NCI-H748 (cell line): ENCODE results near the gene CNDP2.
"Not testable (repeated sequence)": the region's sequence is repeated elsewhere in the genome, so short reads cannot be mapped to it uniquely, and the experiment has no call there.

Source experiments
- DNase-seq: peaks from one replicate; lab custom pipeline; 2025; ENCODE audit not compliant: unreplicated experiment; lab: John Stamatoyannopoulos, UW

Gene CNDP2

DNA sequence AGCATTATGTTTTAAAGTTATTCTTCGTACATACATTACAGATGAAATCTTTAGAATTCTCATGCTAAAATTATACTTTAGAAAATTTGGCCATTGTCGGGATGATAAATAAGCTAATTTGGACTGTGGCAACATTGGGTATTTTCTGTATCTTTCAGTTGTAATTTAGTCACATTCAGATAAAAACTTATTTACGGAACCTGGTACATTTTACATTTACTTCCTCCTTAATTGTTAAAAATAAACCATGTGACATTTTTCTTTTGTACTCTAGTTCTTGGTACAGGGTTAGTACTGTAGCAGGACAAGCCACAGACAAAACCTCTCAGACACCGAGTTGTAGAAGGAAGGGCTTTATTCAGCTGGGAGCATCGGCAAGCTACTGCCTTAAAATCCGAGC lies 4.2 kb downstream of the CNDP2 start:
- DNase-seq = no peak

DNA sequence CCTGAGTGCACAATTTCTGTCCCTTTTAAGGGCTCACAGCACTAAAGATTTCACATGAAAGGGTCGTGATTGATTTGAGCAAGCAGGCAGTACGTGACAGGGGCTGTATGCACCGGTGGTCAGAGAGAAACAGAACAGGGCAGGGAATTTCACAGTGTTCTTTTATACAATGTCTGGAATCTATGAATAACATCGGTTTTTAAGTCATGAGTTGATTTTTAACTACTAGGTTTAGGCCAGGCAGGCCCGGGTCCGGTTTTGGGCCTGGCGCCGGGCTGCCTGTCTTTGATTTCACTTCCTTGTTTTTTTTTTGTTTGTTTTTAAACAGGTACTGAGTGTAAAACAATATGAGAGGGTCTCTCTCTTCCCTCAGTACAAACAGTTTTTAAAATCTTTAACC lies 4.6 kb downstream of the CNDP2 start:
- not testable (repeated sequence) for DNase-seq

DNA sequence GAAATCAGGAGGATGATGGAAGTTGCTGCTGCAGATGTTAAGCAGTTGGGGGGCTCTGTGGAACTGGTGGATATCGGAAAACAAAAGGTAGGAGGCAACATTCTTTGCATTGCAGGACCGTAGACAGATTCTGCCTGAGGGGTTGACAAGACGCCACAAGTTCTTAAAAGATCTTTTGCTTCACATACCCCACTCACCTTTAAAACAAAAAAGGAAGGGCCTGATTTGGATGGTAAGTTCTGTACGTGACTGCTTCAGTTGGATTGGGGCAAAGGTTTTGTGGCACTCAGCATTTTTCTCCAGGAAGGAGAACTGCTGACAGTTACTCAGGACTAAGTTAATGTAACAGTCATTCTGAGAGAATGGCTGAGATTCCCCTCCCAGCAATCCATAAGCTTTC lies 5.2 kb downstream of the CNDP2 start:
- no peak for DNase-seq

DNA sequence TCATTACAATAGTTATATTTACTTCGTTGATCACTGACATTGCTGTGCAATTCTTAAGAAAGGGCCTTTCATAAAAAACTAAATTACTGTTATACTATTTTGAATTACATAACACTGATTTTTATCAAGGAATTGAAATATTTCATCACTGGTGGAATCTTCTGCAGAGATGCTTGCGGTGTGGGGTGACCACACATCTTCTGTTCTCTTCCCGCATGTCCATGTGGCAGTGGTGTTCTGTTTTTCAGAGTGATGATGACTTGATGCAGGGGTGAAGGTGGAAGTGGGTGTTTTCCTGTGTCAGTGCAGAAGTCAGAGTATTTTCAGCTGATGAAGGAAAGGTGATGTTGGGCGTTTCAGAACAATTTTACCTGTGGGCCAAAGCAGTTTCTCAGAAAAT lies 7.0 kb downstream of the CNDP2 start:
- no peak for DNase-seq

DNA sequence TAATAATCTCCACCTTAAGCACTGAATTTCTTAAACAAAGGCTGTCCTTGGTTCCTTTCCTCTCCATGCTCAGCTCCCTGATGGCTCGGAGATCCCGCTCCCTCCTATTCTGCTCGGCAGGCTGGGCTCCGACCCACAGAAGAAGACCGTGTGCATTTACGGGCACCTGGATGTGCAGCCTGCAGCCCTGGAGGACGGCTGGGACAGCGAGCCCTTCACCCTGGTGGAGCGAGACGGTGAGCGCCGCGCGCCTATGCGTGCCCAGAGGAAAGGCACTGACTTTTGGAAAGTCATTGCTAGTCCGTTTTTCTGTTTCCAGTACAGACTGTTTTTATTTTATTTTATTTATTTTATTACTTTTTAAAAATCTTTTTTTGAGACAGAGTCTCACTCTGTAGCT lies 9.6 kb downstream of the CNDP2 start:
- DNase-seq = no peak

DNA sequence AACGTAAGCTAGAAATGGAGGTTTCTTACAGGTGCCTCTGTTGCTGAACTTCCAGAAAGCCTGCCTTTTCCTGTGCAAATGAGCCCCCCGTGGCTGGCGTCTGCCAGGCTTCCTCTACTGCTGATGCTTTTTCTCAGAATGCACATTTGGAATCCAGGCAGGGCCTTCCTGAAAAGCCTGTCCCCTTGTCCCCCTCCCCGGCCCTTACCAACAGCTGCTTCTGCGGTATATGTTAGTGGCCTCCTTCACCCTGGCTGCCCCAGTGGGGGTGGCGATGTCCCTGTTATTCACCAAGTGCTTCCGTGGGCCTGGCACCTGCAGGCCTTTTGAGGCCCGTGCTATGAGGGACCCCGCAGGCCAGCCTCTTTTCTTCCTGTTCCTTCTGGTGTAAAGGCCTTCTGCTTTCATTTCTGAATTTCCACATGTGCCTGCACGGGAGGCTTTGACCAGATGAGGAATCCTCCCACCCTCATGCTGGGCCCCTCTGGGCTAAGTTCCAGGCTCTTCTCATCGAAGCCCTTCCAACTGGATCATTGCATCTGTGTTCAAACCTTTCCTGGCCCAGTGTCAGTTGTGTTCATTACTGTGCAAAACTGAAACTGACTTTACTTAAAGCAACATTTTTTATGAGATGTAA lies 10.4 kb downstream of the CNDP2 start:
- DNase-seq = no peak

DNA sequence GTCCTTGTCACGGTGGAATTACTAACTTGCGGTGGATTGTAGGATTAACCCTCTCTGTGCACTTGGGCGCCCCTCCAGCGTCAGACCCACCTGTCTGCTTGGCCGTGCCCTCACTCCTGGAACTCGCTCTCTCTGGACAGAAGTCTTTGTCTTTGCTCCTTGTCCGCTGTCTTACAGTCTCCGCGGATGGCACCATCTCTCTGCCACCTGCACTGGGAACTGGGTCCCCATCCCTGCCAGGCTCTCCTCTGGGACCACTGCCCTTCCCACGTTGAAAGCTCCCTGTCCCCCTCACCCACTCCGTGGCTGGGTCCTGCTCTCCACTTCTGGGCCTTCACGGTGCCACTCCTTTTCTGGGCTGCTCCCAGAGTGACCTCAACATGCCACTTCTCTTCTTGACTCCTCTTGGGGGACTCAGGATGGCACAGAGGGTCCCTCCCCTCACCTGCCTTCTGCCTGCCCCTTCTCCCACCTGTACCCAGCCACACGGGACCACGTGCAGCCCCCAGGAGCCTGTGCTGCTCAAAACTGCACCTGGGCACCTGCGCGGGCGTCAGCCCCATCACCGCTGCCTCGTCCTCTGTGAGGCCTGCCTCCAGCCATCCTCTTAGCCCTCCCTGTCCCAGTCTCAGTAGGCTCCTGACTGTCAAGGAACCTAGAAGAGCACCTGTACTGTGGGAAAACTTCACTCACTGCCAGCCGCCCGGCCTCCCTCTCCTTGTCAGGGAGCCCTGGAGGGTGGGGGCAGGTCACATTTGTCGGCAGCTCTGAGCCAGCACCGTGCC lies 11.1 kb downstream of the CNDP2 start:
- DNase-seq = no peak

DNA sequence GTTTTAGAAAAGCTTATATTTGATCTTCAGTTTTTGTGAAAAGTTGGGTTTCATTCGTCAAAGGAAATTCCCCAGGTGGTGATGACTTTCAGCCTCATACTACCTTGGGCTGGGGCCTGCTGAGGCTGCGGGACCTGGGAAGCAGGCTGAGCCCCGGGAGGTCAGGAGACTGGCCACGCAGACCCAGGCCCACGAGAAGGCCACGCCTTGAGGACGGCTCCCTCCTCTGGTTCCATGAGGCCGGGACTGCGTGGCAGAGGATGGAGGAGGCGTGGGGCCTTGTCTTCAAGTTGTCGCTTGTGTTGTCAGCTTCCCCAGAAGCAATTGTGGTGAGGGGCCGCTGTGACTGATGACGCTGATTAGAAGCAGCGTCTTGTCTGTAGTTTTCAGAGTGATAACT lies 11.8 kb downstream of the CNDP2 start:
- no peak for DNase-seq

DNA sequence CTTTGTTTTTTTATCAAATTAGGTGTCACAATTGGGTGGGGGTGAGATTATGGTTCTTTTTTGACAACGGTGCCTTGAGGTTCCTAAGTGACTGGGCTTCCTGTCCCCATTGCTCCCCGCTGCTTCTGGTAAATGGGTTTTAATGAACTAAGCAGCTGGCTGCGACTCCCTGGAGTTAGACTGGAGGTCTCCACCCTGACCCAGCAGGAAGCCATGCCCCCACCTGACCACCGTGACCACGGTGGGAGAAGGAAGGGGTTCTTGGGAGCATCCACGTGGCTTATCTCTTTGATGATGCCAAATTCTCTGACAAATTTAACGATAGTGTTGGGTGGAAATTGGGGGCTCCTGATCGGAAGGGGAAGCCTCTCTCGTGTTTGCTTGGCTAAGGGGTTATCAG lies 12.2 kb downstream of the CNDP2 start:
- no peak for DNase-seq

DNA sequence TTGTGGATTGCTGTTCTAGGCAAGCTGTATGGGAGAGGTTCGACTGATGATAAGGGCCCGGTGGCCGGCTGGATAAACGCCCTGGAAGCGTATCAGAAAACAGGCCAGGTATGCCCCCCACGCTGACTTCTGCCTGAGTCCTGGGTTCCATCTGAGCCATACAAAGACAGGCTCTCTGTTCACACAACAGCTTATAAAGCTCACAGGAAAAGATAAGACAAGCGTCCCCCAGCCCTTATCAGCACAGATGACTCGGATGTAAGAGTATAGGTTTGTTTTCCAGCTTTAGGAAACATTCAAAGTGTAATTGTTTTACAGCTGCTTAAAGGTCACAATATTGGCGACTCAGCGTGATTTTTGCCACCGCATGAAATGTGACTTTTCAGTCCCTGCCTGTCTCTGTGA lies 12.7 kb downstream of the CNDP2 start:
- no peak for DNase-seq

DNA sequence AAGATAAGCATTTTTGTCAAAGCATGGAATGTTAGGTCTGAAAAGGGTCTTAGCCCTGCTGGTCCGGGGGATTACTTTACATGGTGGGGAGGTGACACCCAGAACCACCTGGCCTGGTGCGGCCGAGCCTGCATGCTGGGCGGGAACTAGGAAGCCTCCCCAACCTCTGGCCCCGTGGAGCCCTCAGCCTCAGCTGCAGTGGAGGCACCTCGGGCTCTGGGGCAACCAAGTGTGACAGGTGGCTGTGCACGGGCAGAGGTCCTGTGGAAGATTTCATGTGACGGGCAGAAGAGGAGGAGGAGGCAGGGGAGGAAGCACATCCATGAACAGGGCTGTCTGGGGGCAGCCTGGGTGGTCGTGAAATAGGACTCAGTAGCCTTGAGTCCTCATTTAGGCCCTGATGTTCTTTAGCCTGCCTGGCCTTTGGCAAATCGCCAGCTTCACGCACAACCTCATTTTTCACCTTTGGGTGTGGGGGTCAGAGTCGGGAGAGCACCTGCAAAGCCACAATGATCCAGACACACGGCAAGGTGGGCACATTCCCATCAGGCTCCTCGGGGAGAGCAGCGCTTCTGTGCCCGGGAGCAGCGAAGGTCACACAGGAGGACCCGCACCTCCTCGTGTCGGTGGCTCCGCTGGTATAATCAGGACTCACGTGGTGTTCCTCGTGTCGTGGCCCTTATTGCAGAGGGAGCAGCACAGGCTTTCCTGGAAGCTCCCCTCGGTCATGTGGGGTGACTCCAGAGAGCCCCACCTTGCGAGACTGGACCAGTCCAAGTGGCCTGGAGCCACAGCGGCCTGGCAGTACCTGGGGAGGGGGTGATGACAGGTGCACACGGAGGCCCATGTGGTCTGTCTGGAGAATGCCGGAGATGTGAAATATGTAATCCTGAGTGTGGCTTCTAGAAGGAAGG lies 13.9 kb downstream of the CNDP2 start:
- no peak for DNase-seq

DNA sequence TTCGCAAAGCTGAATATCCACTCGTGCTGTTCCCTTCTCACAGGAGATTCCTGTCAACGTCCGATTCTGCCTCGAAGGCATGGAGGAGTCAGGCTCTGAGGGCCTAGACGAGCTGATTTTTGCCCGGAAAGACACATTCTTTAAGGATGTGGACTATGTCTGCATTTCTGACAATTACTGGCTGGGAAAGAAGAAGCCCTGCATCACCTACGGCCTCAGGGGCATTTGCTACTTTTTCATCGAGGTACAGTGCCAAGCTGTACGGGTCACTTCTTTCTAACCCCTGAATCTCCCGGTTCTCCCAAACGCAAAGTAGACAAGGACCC lies 14.6 kb downstream of the CNDP2 start:
- DNase-seq = no peak

DNA sequence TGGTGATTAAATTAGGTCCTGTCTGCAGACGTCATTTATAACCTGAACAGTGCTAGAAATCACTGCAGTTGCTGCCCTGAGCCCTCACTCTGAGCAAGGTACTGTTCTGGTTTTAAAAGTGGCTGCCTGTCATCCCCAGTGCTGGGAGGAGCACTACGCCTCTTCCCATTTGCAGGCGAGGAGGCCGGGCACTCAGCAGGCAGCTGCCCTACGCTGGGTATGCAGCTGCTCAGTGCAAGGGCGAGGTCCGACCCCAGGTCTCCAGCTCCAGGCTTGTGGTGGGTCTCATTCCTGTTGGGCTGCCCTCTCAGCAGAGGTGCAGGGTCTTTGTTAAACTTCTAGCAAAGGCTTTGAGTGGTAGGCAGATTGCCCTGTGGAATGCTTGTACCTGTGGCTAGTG lies 15.7 kb downstream of the CNDP2 start:
- no peak for DNase-seq

DNA sequence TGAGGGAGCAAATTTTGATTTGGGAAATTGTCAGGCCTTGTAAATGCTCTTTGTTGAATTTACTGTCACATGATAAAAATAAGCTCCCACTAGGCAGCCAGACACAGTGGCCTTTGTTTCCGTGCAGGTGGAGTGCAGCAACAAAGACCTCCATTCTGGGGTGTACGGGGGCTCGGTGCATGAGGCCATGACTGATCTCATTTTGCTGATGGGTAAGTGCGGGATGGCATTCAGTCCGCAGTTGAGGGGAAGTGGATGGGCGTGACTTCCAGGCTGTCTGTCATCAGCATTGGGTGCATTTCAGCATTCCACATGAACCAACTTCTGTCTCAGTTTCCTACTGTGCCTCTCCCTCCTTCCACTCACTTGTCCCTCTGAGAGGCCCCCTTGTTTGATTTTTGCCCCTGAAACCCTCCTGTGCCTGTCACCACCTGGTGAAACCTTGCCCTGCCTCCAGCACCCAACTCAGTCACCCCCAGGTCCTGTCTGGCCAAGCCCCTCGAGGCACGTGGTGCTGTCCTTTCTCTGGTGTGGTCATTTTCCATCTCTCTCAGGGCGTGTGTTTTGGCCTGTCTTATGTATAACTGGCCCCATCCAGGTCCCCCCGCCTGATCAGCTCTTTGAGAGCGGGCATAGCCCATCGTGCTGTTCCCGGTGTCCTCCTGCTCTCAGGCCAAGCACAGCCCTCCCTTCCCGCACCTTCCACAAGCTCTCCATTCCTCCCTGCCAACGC lies 16.3 kb downstream of the CNDP2 start:
- no peak for DNase-seq

DNA sequence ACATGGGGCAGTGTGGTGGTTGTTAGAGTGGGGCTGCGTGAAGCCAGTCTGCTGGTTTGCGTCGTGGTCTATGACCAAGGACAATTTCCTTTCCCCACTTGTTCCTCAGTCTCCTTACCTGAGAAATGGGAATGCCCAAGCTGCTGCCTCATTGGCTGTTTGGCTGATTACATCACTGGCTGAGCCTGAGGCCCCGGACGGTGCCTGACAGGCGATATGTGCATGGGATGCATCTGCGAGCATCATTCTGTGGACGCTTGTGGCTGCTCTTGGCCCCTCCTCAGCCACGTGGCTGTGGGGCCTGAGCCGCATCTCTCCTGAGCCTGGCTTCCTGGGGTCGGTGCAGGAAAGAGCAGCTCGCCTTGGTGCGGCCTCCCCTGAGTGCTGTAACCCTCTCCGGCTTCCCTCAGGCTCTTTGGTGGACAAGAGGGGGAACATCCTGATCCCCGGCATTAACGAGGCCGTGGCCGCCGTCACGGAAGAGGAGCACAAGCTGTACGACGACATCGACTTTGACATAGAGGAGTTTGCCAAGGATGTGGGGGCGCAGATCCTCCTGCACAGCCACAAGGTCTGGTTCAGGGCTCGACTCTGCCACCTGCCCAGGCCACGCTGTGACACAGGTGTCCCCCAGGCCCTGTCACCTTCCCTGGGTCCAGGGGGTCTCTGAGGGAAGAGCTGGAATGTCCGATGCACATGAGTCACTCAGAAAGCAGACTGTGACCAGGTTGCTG lies 17.2 kb downstream of the CNDP2 start:
- DNase-seq = no peak

DNA sequence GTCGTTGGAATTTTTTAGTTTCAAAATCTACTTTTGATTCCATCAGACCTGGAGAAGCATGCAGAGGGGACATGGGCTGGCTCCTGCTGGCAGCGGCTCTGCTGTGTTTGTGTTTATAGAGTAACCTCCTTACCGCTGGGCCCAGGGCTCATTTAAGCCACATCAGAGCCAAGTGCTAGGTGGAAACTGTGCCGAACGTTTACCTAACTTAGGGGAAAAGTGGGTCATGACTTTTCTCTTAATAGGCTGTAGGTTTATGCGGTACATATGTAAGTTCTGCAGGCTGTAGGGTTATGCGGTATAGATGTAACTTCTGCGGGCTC lies 17.7 kb downstream of the CNDP2 start:
- DNase-seq = no peak

DNA sequence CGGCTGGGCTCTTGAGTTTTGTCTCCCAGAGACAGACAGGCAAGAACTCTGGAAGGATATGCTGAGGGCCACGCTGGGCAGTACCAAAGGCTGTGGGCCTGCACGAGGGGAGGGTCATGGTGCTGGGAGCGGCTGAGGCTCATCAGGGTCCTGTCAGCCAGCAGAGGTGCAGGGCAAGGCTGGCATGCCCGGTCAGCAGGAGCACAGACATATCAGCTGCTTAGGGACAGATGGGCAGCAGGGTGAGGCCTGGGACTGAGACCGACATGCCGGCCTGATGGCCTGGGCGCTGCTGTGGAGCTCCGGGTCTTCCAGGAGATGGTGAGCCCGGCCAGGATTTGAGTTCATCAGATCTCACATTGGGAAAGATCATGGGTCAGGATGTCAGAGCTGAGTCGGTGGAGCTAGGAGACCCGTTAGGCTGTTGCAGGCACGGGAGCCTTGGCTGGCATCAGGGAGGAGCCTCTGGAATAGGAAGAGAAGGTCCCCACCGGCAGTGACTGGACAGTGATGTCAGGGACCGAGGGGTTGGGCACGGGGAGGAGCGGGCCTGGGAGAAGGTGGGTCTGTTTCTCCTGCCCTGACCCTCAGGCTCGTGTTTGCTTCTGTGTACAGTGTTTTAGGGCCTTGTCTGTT lies 18.8 kb downstream of the CNDP2 start:
- no peak for DNase-seq

DNA sequence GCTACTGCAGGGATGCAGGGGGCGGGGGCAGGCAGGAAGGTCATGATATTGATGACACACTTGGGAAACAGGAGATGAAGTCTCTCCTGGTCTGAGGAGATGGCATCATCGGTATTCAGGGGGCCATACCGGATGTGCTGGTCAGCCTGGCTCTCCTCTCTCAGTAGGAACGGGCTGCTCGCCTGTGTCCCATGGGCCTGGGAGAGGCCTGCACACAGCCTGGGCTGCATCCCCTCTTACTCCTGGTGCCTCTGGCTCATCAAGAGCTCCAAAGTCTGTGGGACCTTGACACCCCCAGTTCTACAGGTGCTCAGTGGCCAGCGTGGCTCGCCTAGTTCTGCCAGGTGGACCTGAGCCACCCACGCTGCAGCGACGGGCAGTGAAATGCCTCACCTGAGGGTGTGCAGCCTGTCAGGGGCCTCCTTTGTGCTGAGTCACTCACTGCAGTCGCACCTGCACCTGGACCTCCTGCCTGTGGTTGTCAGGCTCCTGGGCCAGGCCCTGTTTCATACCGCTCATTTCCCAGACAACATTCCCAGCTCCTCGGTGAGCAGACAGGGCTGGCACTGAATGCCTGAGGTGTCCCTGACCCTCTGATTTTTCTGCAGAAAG lies 19.6 kb downstream of the CNDP2 start:
- no peak for DNase-seq

DNA sequence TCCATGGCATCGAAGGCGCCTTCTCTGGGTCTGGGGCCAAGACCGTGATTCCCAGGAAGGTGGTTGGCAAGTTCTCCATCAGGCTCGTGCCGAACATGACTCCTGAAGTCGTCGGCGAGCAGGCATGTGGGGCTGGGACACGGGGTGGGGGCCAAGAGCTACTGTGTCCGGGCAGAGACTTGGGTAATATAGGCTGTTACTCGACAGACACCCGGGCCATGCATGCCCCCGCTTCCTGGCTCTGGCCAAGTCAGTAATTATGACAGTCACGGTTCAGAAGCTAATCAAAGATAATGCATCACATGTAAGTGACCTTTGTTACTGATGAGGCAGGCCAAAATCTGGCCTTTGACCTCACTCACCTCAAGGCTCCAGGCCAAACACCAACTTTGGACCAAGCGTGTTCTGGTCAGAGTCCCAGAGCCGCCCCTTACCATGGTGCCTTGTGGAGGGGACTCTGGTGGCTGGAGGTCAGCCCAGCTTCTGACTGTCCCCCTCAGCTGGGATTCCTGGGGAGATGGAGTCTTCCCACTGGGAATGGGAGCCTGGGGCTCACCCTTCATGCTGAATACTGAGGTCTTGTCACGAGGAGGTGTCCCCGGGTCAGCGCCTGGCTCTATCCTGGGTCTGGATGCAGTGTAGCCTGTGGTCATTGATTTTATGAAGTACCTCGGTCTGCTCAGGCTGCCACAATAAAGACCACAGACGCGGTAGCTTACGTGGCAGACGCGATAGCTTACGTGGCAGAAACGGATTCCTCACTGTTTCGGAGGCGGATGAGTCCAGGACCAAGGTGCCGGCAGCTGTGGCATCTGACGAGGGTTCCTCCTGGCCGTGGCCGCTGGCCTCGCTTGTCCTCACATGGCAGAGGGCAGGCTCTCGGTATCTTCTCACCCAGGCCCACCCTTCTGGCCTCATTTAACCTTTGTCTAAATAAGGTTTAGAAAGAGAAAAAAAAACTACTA lies 20.4 kb downstream of the CNDP2 start:
- no peak for DNase-seq
